ENCODE results near the gene DNAJA3. TPM values are rescaled to one million over a fixed set of nuclear protein-coding genes. Genes with fewer than 3 reads are reported as not detected.

DNAJA3 gene
- total and polyA plus RNA-seq, 9 of the 15 experiments (the other 6 are each of a cell fraction or from before 2014, with no cell fraction given) = 8.1 to 105 (median 79.0) TPM

DNA sequence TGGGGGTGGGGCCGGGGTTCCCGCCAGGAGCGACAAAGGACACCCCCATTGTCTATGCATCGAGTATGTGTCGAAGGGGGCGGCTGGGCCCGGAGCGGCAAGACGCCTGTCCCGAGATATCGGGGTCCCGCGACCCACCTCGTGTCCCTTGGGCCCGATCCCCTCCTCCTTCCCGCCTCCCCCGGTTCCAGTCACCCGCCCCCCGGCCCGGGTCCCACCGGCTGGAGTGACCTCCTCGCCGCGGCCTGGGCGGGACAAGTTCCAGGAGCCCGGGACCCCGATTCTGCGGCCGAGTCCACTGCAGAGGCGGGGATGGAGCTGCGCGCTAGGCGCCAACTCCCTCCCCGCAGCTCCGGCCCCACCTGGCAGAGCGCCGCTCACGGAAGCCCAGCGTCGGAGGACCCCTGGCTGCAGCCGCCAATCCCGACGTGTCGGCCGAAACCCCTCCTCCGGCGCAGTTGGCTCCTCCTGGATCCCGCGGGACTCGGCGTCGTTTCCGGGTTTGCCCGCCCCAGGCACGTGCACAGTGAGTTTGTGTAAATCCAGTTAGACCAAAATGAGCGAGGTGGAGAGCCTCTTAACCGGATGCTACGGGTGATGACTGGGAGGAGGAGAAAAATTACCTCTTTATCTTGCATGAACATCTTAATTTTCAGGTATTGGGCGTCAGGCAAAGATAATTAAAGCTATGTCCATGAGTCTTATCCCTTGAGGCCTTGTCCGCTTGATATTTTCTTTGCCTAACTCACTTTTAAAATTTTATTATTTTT, 48.7 kb downstream of the DNAJA3 start, which contains the start of gene NMRAL1 (continued):
- TF ChIP-seq GATAD2B (IDR thresholded peaks at IDR 0.05; ENCODE audit: borderline replicate concordance) (peak; percentile 67; the same call in 1 of the 2 replicates), PHTF2 (CRISPR knock-in tag; IDR thresholded peaks at IDR 0.05) (no peak), ZNF165 (CRISPR knock-in tag; IDR thresholded peaks at IDR 0.05; ENCODE audit: borderline replicate concordance) (no peak), ESRRB (CRISPR knock-in tag; IDR thresholded peaks at IDR 0.05; ENCODE audit: borderline replicate concordance) (no peak), PYGO2 (tag; IDR thresholded peaks at IDR 0.05) (no peak), ZNF146 (CRISPR knock-in tag; IDR thresholded peaks at IDR 0.05; ENCODE audit: unreplicated experiment) (no peak), RAD21 (CRISPR knock-in tag; conservative IDR thresholded peaks at IDR 0.05 in 1 of 2, IDR thresholded peaks at IDR 0.05 in 1 of 2) (no peak), ZKSCAN8 (CRISPR knock-in tag; IDR thresholded peaks at IDR 0.05) (no peak), CREM (IDR thresholded peaks at IDR 0.05; ENCODE audit: low read depth) (peak; percentile 84), ETV1 (tag; conservative IDR thresholded peaks at IDR 0.05; ENCODE audit: low read depth) (peak; percentile 93), ZNF586 (CRISPR knock-in tag; conservative IDR thresholded peaks at IDR 0.05) (no peak), CHD4 (IDR thresholded peaks at IDR 0.05; ENCODE audit: insufficient read depth, insufficient replicate concordance, low read depth, low read length, poor library complexity, severe bottlenecking) (peak; percentile 50), ZNF778 (CRISPR knock-in tag; IDR thresholded peaks at IDR 0.05) (no peak), MYC (IDR thresholded peaks at IDR 0.05; ENCODE audit: low read depth, low read length) (peak; percentile 99), MYC (CRISPR knock-in tag; IDR thresholded peaks at IDR 0.05; ENCODE audit: borderline replicate concordance, low read depth) (0 out of 2 replicates have a peak, but pooled peaks have one; percentile 63), ZNF324 (CRISPR knock-in tag; IDR thresholded peaks at IDR 0.05) (no peak), SNRNP70 (optimal IDR thresholded peaks at IDR 0.05; ENCODE audit: low read depth, low read length) (no peak), DACH1 (IDR thresholded peaks at IDR 0.05; ENCODE audit: partially characterized antibody) (no peak), CAMTA2 (CRISPR knock-in tag; conservative IDR thresholded peaks at IDR 0.05) (no peak), NFATC3 (IDR thresholded peaks at IDR 0.05) (no peak), MITF (IDR thresholded peaks at IDR 0.05) (peak; percentile 67; the same call in 1 of the 2 replicates)
- TF ChIP-seq, protein P1, sequence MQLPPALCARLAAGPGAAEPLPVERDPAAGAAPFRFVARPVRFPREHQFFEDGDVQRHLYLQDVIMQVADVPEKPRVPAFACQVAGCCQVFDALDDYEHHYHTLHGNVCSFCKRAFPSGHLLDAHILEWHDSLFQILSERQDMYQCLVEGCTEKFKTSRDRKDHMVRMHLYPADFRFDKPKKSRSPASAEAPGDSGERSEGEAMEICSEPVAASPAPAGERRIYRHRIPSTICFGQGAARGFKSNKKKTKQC (CRISPR knock-in tag; IDR thresholded peaks at IDR 0.05) = no peak
- TF ChIP-seq, protein P2, sequence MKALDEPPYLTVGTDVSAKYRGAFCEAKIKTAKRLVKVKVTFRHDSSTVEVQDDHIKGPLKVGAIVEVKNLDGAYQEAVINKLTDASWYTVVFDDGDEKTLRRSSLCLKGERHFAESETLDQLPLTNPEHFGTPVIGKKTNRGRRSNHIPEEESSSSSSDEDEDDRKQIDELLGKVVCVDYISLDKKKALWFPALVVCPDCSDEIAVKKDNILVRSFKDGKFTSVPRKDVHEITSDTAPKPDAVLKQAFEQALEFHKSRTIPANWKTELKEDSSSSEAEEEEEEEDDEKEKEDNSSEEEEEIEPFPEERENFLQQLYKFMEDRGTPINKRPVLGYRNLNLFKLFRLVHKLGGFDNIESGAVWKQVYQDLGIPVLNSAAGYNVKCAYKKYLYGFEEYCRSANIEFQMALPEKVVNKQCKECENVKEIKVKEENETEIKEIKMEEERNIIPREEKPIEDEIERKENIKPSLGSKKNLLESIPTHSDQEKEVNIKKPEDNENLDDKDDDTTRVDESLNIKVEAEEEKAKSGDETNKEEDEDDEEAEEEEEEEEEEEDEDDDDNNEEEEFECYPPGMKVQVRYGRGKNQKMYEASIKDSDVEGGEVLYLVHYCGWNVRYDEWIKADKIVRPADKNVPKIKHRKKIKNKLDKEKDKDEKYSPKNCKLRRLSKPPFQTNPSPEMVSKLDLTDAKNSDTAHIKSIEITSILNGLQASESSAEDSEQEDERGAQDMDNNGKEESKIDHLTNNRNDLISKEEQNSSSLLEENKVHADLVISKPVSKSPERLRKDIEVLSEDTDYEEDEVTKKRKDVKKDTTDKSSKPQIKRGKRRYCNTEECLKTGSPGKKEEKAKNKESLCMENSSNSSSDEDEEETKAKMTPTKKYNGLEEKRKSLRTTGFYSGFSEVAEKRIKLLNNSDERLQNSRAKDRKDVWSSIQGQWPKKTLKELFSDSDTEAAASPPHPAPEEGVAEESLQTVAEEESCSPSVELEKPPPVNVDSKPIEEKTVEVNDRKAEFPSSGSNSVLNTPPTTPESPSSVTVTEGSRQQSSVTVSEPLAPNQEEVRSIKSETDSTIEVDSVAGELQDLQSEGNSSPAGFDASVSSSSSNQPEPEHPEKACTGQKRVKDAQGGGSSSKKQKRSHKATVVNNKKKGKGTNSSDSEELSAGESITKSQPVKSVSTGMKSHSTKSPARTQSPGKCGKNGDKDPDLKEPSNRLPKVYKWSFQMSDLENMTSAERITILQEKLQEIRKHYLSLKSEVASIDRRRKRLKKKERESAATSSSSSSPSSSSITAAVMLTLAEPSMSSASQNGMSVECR (CRISPR knock-in tag; IDR thresholded peaks at IDR 0.05) = peak; percentile 36; the same call in 1 of the 2 replicates
